ENCODE results near the gene MPC2.
"Not testable (repeated sequence)": the region's sequence is repeated elsewhere in the genome, so short reads cannot be mapped to it uniquely, and the experiment has no call there.

The MPC2 gene

GRCh38 chr1:167935216-167936067 lies 1.4 kb downstream of the MPC2 start:
- DNase-seq: peak in 12 of 56 donors; percentile 24 to 66 (median 46)

GRCh38 chr1:167934426-167935215 lies 2.3 kb downstream of the MPC2 start:
- no peak for DNase-seq

GRCh38 chr1:167933788-167934187 lies 3.1 kb downstream of the MPC2 start:
- no peak for DNase-seq

GRCh38 chr1:167929725-167930124 lies 7.1 kb downstream of the MPC2 start:
- DNase-seq: no peak

GRCh38 chr1:167928919-167929318 lies 8.0 kb downstream of the MPC2 start:
- DNase-seq: not testable (repeated sequence)

GRCh38 chr1:167928457-167928852 lies 8.4 kb downstream of the MPC2 start:
- DNase-seq: no peak

GRCh38 chr1:167927046-167927754 lies 9.7 kb downstream of the MPC2 start:
- DNase-seq: no peak

GRCh38 chr1:167926486-167926997 lies 10.3 kb downstream of the MPC2 start:
- no peak for DNase-seq

- no peak for DNase-seq
Measured at GRCh38 chr1:167924543-167925231, 12.2 kb downstream of the MPC2 start.

GRCh38 chr1:167924102-167924501 lies 12.8 kb downstream of the MPC2 start:
- DNase-seq: no peak

- DNase-seq: no peak
Measured at GRCh38 chr1:167923324-167924056, 13.4 kb downstream of the MPC2 start.

GRCh38 chr1:167922611-167923074 lies 14.2 kb downstream of the MPC2 start:
- no peak for DNase-seq

- no peak for DNase-seq
Measured at GRCh38 chr1:167922023-167922422, 14.8 kb downstream of the MPC2 start.

GRCh38 chr1:167916766-167917511 lies 19.9 kb downstream of the MPC2 start:
- no peak for DNase-seq

- no peak for DNase-seq
Measured at GRCh38 chr1:167915569-167915968, 21.3 kb downstream of the MPC2 start.

GRCh38 chr1:167913895-167914496 lies 22.9 kb downstream of the MPC2 start, which contains the start of gene ADCY10:
TSS of gene ADCY10 (minus strand) at chr1:167914134. CDS start at chr1:167905140, 8,994 bp downstream.
- DNase-seq: no peak

GRCh38 chr1:167912294-167912693 lies 24.6 kb downstream of the MPC2 start:
- DNase-seq: no peak

- DNase-seq: no peak
Measured at GRCh38 chr1:167911413-167911812, 25.5 kb downstream of the MPC2 start.

GRCh38 chr1:167910530-167910929 lies 26.3 kb downstream of the MPC2 start:
- DNase-seq: no peak

Measured in amygdala (tissue), 56 donors.